ENCODE results near the gene CLCN7. TPM values are rescaled to one million over a fixed set of nuclear protein-coding genes. Genes with fewer than 3 reads are reported as not detected.

The CLCN7 gene
- total and polyA plus RNA-seq, 2 of the 13 experiments (the other 11 are each of a cell fraction or from before 2014, with no cell fraction given): 24.6 to 25.1 TPM

GRCh38 chr16:1460602-1461138 is 14.2 kb downstream of the CLCN7 start:
- H3K4me3 ChIP-seq (replicated peaks in 1 of 3; ENCODE audit: insufficient read depth in 1 of 3, low read depth in 2 of 3, low read length in 3 of 3): no peak overlapping the region
- H3K9ac ChIP-seq (ENCODE audit: insufficient read depth, low read depth, low read length): no peak overlapping the region
- WGBS (ENCODE audit: low lambda C conversion rate): 97% methylated on average over 15 of the region's 30 CpGs
- no peaks in the 10 kb centered on the region for H3K9me3 ChIP-seq (ENCODE audit: low read length)
- POLR2A ChIA-PET: no interaction called here
- no peaks in the 10 kb centered on the region for H3K27me3 ChIP-seq (ENCODE audit: control insufficient read depth in 1 of 2, insufficient read depth in 2 of 2, low read length in 2 of 2)
- no peak overlapping the region for H3K27ac ChIP-seq (ENCODE audit: extremely low read length, insufficient read depth, low read length)
- intact Hi-C loops (cut with micrococcal nuclease; ENCODE audit: unreplicated experiment) (no loop called here), in situ Hi-C loops (cut with HindIII; ENCODE audit: extremely low pct_ligation_motif_present, low pct_unique_long_range_greater_than_20kb) (no loop called here)
- BruUV-seq (replicated peaks): no TSS peak
- no peaks in the 10 kb centered on the region for H3K79me2 ChIP-seq (ENCODE audit: insufficient read depth, low read length)
- no peak for DNase-seq (ENCODE audit: low spot score)
- peaks cover 14 to 22% of the 10 kb centered on the region in 2 experiments; a peak in 3 of 5 replicates for H3K36me3 ChIP-seq (replicated peaks in 1 of 2; ENCODE audit: control insufficient read depth in 1 of 2, insufficient read depth in 2 of 2, low read length in 2 of 2)
- no peaks in the 10 kb centered on the region for H3K4me1 ChIP-seq (ENCODE audit: insufficient read depth, low read length)
- TF ChIP-seq RBFOX2 (IDR thresholded peaks at IDR 0.05; ENCODE audit: low read depth, low read length) (0 out of 2 replicates have a peak, but pooled peaks have one; percentile 22), ZNF124 (CRISPR knock-in tag; IDR thresholded peaks at IDR 0.05) (no peak), ZNF558 (CRISPR knock-in tag; IDR thresholded peaks at IDR 0.05; ENCODE audit: borderline replicate concordance) (no peak), AGO2 (optimal IDR thresholded peaks at IDR 0.05; ENCODE audit: low read depth, low read length) (peak; percentile 39), ZNF280B (CRISPR knock-in tag; IDR thresholded peaks at IDR 0.05; ENCODE audit: borderline replicate concordance) (no peak)
- TF ChIP-seq, protein P1, sequence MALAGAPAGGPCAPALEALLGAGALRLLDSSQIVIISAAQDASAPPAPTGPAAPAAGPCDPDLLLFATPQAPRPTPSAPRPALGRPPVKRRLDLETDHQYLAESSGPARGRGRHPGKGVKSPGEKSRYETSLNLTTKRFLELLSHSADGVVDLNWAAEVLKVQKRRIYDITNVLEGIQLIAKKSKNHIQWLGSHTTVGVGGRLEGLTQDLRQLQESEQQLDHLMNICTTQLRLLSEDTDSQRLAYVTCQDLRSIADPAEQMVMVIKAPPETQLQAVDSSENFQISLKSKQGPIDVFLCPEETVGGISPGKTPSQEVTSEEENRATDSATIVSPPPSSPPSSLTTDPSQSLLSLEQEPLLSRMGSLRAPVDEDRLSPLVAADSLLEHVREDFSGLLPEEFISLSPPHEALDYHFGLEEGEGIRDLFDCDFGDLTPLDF (CRISPR knock-in tag; IDR thresholded peaks at IDR 0.05): no peak
- TF ChIP-seq, protein P2, sequence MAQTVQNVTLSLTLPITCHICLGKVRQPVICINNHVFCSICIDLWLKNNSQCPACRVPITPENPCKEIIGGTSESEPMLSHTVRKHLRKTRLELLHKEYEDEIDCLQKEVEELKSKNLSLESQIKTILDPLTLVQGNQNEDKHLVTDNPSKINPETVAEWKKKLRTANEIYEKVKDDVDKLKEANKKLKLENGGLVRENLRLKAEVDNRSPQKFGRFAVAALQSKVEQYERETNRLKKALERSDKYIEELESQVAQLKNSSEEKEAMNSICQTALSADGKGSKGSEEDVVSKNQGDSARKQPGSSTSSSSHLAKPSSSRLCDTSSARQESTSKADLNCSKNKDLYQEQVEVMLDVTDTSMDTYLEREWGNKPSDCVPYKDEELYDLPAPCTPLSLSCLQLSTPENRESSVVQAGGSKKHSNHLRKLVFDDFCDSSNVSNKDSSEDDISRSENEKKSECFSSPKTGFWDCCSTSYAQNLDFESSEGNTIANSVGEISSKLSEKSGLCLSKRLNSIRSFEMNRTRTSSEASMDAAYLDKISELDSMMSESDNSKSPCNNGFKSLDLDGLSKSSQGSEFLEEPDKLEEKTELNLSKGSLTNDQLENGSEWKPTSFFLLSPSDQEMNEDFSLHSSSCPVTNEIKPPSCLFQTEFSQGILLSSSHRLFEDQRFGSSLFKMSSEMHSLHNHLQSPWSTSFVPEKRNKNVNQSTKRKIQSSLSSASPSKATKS (CRISPR knock-in tag; IDR thresholded peaks at IDR 0.05): no peak
- H3K4me2 ChIP-seq (ENCODE audit: low read depth, low read length): no peak overlapping the region
- FAIRE-seq: no peak
- CTCF ChIA-PET (ENCODE audit: low intra/inter-chr PET ratio, low total read pairs): no interaction called here
- ATAC-seq: no peak
- no peak overlapping the region for H2AFZ ChIP-seq (ENCODE audit: low read length)
- H4K20me1 ChIP-seq (ENCODE audit: insufficient read depth, low read length): no peaks in the 10 kb centered on the region
